GM19397 (cell line): ENCODE data around the gene ZFAND3.
"Not testable (repeated sequence)": the region's sequence is repeated elsewhere in the genome, so short reads cannot be mapped to it uniquely, and the experiment has no call there.

Source experiments
- ATAC-seq: cut with Tn5 transposase; IDR thresholded peaks from one replicate; pipeline ENCODE4 v1.9.1; 2021; ENCODE audit warnings: mild to moderate bottlenecking, moderate library complexity; ENCODE audit not compliant: unreplicated experiment

Gene ZFAND3

DNA sequence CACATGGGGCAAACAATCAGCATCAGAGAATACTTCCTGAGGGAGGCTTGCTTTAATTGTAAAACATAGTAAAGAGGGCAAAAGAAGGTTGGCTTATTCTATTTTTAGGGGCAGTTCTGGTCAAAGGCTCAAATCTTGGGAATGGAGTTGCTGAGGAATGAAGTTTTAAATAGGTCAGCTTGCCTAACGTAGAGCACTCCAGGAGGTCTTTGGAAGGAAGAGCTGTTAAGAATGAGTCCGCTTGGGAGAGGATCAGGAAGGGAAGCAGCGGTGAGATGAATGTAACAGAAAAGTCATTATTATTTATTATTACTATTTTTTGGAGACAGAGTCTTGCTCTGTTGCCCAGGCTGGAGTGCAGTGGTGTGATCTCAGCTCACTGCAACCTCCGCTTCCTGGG is 108.7 kb downstream of the ZFAND3 start:
- ATAC-seq = no peak

DNA sequence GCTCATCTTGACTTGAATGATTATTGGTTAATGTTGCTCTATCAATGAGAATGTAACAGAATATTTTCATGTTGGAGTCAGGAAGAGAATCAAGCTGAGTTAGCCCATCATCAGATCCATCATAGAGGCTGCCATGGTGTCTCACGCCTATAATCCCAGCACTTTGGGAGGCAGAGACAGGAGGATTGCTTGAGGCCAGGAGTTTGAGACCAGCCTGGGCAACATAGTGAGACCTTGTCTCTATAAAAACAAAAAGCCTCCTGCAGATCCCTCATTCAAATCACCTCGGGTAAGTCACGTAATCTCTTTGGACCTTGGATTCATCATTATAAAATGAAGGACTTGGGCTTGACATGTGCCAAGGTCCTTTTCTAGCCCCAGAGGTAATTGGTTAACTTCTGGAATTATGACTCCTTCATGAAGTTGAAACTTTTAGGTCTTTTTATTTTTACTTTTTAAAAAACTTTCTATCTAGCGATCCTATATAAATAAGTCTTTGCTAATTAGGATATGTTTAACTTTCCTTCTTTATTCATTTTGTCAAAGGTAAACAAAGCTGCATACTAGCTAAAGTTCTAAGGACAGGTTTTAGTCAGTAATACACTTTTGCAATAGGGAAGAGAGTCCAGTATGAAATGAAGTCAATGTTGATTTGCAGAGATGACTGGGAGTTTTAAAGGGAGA is 110.9 kb downstream of the ZFAND3 start:
- ATAC-seq = no peak

DNA sequence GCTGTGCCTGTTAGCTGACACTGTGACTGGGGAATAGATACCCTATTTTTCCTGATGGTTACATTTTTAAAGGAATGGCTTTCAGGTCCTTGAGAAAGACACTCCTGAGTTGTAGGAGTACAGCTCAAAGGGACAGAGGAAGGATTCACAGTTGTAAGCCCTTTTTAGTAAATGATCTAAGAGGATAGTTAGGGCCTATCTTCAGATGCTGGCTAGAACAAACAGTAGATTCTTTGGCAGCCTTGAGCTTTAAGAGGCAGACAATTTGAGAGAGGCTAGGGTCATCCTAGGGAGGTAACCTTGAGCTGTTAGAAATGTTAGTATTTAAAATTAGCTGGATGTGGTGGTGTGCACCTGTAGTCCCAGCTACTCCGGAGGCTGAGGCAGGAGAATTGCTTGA is 111.5 kb downstream of the ZFAND3 start:
- no peak for ATAC-seq

DNA sequence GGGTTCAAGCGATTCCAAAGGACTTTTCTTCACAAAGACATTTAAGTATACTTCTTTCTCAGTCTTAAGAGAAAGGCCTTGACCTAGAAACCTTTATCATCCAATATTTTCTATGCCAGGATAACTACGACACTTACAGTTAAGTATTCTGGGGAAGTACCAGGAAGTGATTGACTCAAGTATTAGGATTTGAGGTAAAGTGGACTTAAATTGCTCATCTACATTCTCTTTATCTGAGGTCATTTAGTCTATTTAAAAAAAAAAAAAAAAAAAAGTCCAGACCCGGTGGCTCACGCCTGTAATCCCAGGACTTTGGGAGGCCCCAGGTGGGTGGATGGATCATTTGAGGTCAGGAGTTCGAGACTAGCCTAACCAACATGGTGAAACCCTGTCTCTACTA is 114.7 kb downstream of the ZFAND3 start:
- no peak for ATAC-seq

DNA sequence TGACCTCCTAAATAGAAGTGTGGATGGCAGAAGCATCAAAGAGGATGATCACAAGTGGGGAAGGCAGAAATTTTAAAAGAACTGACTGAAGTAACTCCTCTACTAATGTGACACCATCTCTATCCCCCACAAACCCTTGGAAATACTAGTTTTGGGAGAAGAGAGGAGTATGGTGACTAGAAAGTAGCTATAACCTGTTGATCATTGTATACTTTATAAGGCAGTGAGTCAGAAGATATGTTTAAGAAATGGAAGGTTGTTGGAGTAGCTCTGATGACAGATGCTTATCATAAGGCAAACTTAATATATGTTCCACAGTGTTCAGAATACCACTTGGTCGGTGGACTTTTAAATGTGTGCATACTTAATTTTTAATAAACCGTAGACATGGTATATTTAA is 116.6 kb downstream of the ZFAND3 start:
- ATAC-seq = no peak

DNA sequence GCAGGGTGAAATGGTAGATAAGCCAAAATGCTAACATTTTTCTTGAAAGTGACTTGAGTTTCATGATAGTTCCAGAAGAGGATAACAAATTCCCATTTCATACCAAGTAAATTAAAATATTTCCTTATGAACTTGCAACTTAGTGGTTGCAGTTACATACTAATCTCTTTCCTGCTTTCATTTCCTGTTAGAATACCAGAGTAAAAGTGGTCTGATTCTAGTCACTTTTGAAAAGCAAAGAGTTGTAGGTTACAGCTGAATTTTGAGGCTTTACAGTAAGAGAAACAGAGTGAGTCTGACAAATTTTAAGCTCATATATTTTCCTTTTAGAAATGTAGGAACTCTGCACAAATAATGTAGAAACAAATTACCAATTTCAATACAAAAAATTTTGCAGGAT is 117.4 kb downstream of the ZFAND3 start:
- ATAC-seq = no peak

DNA sequence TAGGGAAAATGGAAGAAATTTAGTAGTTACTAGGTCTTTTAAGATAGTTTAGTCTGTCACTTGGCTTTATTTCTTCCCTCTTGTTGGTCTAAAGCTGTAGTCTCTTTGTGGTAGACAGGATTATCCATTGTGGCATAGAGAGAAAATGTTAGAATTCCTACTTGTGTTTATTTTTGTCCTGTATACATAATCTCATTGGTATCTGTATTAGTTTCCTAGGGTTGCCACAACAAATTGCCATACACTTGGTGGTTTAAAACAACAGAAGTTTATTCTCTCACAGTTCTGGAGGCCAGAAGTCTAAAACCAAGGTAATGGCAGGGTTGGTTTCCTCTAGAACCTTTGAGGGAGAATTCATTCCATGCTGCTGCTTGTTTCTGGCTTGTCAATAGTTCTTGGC is 119.4 kb downstream of the ZFAND3 start:
- no peak for ATAC-seq

DNA sequence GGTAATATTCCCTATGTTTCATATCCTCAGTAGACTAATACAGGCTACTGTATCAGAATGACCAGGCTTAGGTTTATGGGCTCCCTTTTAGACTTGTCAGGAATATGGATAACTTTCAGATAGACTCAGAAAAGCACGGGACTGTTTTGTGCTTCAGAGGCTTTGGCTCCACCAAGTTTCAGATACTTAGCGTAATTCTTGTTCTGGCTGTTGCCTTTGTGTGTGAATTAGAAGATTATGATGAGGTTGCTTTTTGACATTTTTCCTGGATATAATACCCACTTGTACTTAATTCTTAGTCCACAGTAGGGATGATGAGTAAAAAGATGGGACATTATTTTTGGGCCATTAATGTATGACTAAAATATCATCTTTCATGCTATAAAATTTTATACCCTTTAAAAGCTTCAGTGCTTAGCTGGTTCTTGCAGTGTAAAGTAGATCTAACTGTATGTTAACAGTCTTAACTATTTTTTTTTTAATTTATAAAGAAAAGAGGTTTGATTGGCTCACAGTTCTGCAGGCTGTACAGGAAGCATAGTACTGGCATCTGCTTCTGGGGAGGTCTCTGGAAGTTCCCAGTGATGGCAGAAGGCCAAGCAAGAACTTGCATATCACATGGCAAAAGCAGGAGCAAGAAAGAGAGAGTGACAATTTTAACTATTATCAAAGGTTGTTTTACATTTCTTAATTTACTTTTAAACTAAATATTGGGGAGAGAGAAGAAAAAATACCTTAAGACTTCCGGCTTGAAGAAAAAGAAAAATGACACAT is 120.7 kb downstream of the ZFAND3 start:
- ATAC-seq = no peak

DNA sequence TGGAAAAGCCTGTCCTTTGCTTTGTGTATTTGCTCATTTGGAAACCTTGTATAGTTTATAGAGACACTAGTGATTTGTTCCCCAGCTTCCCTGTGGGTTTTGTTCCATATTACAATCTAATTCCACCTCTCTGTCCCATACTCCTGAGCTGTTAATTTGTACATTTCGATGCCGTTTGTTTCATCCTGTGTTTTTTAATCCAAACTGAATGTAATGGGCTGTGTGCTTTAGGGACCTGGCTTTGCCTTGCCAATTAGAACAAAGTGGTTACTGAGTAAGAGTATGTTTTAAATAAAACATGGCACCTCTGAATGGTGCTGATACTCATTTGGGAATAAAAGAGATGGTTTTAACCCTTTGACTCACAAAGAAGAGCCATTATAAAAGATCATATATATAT is 122.3 kb downstream of the ZFAND3 start:
- no peak for ATAC-seq

DNA sequence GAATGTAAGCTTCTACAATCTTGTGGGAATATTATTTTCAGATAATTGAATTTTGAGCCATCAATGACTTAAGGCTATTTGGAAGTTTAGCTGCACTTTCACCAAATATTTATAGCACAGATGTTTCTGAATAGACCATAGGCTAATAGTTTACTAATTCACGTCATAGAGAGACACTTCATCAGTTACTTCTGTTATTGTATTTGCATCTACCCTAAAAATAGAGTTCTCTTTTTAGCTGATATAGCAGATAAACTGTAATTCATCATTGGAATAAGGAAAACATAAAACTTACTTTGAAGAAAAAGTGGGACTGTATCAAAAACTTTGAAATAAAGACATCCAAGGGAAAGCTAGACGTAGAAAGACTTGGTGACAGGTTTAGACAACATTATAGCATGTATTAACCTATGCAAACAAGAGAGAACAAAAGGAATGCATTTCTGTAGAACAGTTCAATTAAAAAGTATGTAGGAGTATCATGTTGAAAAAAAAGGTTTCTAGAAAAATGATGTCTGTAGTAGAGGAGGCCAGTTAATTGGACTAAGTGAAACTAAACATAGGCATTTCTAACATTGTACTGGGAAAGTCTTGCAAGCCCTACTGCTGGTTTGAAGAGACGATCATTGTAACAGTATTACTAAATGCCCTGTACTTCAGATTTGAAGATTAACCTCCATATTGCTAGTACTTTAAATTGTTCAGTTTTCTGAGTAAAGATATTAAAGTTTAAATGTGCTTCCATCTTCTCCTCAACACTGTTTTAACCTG is 123.3 kb downstream of the ZFAND3 start:
- ATAC-seq = no peak

DNA sequence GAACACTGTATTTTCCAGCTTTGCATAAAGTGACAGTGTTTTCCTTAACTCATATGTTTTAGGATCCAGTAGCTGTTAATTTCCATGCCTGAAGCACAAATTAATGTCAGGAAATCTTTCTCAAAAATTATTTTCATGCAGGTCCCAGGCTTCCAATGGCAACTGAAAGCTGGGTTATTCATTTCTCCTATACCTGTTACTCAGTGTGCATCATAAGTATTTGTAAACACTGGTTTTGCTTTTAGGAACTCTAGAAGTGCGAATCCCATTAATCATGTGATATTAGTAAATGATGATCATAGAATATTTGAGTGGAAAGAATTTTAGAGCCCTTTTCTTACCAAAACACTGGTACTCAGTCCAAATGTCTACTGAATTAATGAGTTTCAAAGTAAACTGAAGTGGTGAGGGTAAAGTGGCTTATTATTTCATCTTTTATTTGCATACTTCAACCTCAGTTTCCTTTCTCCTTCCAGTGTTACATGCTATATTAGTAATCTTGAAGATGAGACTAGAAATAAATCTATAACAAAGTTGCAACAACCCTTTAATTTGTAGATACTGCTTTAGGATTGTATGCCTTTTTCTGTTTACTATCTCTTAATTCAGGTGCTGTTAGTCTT is 124.0 kb downstream of the ZFAND3 start:
- no peak for ATAC-seq

DNA sequence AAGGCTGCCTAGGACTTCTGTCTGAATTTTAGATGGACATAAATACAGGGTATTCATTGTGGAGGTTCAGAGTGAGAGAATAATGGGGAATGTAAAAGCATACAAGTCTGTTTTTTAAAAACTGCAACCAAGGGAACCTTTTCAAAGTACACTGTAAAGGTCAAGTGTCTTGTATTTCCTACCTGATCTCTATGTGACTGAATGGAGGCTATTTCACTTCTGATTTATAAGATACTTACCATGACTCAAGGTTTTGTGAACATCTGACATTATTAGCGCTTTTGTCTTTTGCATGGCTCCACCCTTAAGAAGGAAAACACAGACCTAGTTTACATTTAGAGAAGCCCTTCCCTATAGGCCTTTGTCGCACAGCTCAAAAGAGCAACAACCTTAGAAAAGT is 126.5 kb downstream of the ZFAND3 start:
- no peak for ATAC-seq

DNA sequence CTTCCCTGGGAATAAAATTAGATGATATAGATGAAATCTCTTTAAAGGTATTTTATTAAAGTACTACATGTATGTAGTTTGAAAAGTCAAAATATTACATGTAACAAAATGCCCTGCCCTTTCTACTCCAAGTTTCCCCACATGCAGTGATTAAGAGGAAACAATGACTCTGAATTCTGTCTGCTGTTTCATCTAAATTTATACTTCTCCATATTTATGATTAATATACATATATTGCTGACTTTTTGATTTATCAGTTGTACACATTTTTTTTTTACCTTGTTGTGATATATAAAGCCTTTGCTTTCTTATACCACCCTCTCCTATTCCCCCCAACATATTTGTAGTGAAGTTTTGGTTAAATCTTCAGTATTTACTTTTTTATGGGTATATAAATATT is 127.9 kb downstream of the ZFAND3 start:
- no peak for ATAC-seq

DNA sequence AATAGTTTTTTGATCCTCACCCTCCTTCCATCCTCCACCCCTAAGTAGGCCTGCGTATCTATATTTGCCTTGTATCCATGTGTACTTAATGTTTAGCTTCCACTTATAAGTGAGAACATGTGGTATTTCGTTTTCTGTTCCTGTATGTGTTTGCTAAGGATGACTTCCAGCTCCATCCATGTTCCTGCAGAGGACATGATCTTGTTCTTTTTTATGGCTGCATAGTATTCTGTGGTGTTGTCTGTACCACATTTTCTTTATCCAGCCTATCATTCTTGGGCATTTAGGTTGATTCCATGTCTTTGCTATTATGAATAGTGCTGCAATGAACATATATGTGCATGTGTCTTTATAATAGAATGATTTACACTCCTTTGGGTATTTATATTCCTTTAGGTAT is 129.1 kb downstream of the ZFAND3 start:
- ATAC-seq = not testable (repeated sequence)

DNA sequence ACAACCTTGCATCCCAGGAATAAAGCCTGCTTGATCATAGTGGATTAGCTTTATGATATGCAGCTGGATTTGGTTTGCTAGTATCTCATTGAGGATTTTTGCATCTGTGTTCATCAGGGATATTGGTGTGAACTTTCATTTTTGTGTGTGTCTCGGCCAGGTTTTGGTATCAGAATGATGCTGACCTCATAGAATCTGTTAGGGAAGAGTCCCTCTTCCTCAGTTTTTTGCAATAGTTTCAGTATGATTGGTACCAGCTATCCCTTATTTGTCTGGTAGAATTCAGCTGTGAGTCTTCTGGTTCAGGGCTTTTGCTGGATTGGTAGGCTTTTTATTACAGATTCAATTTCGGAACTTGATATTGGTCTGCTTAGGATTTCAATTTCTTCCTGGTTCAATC is 132.5 kb downstream of the ZFAND3 start:
- ATAC-seq = no peak

DNA sequence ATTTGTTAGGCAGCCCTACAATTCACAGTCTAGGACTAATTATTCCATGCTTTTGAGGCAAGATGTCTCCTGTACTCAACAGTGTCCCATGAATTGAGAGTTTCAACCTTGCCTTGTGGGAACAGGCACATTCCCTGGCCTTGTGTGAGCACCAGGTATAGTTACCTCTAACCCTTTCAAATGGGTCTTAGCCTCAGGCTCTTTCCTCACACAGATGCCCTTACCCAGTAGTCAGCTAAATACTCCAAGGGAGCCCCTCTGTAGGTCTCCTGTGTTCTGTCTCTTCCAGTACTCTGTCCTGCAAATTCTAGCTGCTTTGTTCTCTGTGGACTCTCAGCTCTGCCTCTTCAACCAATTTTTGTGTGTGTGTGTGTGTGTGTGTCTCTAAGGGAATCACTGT is 135.3 kb downstream of the ZFAND3 start:
- no peak for ATAC-seq

DNA sequence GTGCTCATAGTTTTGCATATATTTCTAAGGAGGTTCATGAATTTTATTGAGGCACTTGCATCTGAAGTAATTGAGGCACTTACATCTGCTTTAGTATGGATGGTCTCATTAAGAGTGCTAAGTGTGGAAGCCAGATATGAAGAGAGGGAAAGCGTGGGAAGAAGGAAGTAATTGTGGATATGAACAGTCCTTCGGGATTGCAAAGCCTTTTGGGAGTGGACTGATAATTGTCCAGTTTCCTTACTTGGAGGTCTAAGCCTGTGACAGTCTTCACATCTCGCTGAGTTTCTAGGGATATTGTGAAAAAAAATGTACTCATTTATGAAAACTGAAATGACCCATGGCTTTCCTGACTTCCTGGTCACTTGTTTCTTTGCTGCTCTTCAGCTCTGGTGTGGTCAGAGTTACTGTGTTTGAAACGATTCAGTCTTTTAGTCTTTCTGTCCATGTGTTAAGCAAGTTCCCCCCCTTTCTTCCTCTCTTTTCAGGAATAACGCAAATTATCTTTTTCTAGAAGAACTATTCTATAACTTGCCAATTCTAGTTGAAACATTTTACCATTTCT is 137.3 kb downstream of the ZFAND3 start:
- no peak for ATAC-seq

DNA sequence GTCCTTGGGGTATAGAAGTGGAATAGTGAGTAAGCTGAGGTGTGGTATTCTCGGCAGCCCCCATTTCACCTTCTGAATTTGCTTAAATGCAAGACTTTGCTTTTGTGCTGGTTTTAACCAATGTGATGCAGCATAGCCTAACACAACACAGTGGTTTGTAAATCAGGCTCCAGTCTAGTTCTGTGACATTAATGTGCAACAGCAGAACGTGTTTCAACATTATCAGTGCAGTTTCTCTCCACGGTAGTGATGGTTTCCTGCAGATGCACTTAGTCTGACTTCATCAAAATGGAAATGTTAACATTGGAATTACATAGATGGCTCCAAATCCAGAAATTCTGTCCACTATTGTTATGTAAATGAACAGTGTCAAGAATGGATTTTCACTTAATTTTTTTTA is 139.5 kb downstream of the ZFAND3 start:
- no peak for ATAC-seq

DNA sequence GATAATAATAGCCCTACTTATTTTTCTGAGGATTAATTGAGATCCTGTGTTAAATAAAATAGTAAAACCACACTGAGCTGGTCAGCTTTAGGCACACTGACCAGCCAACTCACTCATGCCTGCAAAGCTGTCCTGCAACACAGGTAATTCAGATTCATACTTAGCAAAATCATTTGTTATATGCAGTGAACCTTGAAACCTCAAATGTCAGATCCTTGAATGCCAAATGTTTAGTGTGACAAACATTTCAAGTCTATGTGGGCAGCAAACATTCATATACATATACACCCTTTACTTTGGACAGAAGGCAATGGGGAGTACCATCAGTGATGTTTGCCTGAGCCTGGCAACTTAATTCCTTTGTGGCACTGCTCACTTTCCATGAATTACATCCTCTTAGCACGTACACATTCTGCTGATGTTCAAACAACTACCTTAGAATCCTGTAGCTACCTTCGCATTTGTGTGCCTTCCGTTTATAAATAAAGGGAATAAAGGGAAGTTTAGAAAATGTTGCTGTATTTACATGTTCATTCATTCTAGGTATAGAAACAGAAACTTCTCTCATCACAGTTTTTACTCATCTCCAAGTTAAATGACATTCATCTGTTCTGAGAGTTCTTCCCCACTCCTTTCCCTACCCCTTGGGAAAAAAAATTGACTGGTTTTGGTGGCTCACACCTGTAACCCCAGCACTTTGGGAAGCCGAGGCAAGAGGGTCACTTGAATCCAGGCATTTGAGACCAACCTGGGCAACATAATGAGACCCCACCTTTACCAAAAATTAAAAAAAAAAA is 140.8 kb downstream of the ZFAND3 start:
- no peak for ATAC-seq

DNA sequence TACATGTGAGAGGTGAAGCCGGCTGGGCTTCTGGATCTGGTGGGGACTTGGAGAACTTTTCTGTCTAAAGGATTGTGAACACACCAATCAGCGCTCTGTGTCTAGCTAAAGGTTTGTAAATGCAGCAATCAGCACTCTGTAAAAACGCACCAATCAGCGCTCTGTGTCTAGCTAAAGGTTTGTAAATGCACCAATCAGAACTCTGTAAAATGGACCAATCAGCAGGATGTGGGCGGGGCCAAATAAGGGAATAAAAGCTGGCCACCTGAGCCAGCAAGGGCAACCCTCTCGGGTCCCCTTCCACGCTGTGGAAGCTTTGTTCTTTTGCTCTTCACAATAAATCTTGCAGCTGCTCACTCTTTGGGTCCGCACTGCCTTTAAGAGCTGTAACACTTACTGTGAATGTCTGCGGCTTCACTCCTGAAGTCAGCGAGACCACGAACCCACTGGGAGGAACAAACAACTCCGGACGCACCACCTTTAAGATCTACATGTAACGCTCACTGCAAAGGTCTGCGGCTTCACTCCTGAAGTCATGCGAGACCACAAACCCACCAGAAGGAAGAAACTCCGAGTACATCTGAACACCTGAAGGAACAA is 143.1 kb downstream of the ZFAND3 start:
- ATAC-seq = not testable (repeated sequence)
